Measurements from ENCODE around the gene ARHGEF6.

- TF ChIP-seq POLR2A (IDR thresholded peaks at IDR 0.05) (no peak), POLR2AphosphoS5 (IDR thresholded peaks at IDR 0.05; ENCODE audit: insufficient read depth in 1 of 2, low read depth in 1 of 2) (no peak)
Observed at GRCh38 chrX:136780241-136780640, 491 bp downstream of the ARHGEF6 start.

Measured in vagina (tissue), 2 donors.